ENCODE measurements around the gene CGNL1. TPM values are rescaled to one million over a fixed set of nuclear protein-coding genes. Genes with fewer than 3 reads are reported as not detected.

CGNL1 gene
- polyA plus RNA-seq: 10 to 100 TPM in 1 of 2 donors, 1 to 10 TPM in 1; 6.7 to 16.8 TPM

- H3K4me3 ChIP-seq (ENCODE audit: low read depth in 1 of 2, low read length in 2 of 2): peak within 1 kb of the TSS; percentile 62 to 66
- H3K27me3 ChIP-seq (ENCODE audit: control insufficient read depth in 1 of 2, insufficient read depth in 2 of 2, low read length in 2 of 2): no peaks in the 10 kb centered on the region
- peak within 1 kb of the TSS; percentile 1 to 38 for H3K27ac ChIP-seq (ENCODE audit: low read depth in 2 of 2, low read length in 1 of 2)
- H3K36me3 ChIP-seq (ENCODE audit: control insufficient read depth in 2 of 2, insufficient read depth in 2 of 2, low read length in 1 of 2): no peaks in the 10 kb centered on the region
- 20 to 37% methylated on average over 36 to 76 of the region's 76 CpGs for WGBS, 2 donors
- H3K4me1 ChIP-seq (ENCODE audit: control insufficient read depth in 2 of 2, insufficient read depth in 2 of 2, low read length in 1 of 2): peaks cover 0 to 4% of the 10 kb centered on the region in 2 donors
- H3K9me3 ChIP-seq (ENCODE audit: control insufficient read depth in 2 of 2, insufficient read depth in 1 of 2, low read depth in 1 of 2, low read length in 1 of 2): no peaks in the 10 kb centered on the region
These were observed at the start of gene CGNL1 for GRCh38 chr15:57375827-57376695. TSS of gene CGNL1 (plus strand) at chr15:57376505. CDS start at chr15:57438000, 61,495 bp downstream.

- Histone ChIP-seq H3K27ac (ENCODE audit: low read depth in 2 of 2, low read length in 1 of 2) (no peak overlapping the region), H3K4me1 (ENCODE audit: control insufficient read depth in 2 of 2, insufficient read depth in 2 of 2, low read length in 1 of 2) (peaks cover 0 to 2% of the 10 kb centered on the region in 2 donors), H3K27me3 (ENCODE audit: control insufficient read depth in 1 of 2, insufficient read depth in 2 of 2, low read length in 2 of 2) (no peaks in the 10 kb centered on the region), H3K9me3 (ENCODE audit: control insufficient read depth in 2 of 2, insufficient read depth in 1 of 2, low read depth in 1 of 2, low read length in 1 of 2) (no peaks in the 10 kb centered on the region), H3K4me3 (ENCODE audit: low read depth in 1 of 2, low read length in 2 of 2) (no peak overlapping the region), H3K36me3 (ENCODE audit: control insufficient read depth in 2 of 2, insufficient read depth in 2 of 2, low read length in 1 of 2) (no peaks in the 10 kb centered on the region)
- WGBS, 2 donors: 81 to 84% methylated on average over 11 of the region's 11 CpGs
These were observed 48.3 kb upstream of the CGNL1 start for GRCh38 chr15:57327985-57328471.

- no peaks in the 10 kb centered on the region for H3K9me3 ChIP-seq (ENCODE audit: control insufficient read depth in 2 of 2, insufficient read depth in 1 of 2, low read depth in 1 of 2, low read length in 1 of 2)
- H3K36me3 ChIP-seq (ENCODE audit: control insufficient read depth in 2 of 2, insufficient read depth in 2 of 2, low read length in 1 of 2): no peaks in the 10 kb centered on the region
- peaks cover 0 to 2% of the 10 kb centered on the region in 2 donors for H3K4me1 ChIP-seq (ENCODE audit: control insufficient read depth in 2 of 2, insufficient read depth in 2 of 2, low read length in 1 of 2)
- no peak overlapping the region for H3K4me3 ChIP-seq (ENCODE audit: low read depth in 1 of 2, low read length in 2 of 2)
- WGBS, 2 donors: 91 to 96% methylated on average over 8 of the region's 8 CpGs
- H3K27ac ChIP-seq (ENCODE audit: low read depth in 2 of 2, low read length in 1 of 2): no peak overlapping the region
- H3K27me3 ChIP-seq (ENCODE audit: control insufficient read depth in 1 of 2, insufficient read depth in 2 of 2, low read length in 2 of 2): no peaks in the 10 kb centered on the region
These were observed 47.8 kb upstream of the CGNL1 start for GRCh38 chr15:57328479-57328878.

GRCh38 chr15:57328897-57329296, 47.4 kb upstream of the CGNL1 start:
- 70 to 72% methylated on average over 5 of the region's 5 CpGs for WGBS, 2 donors

GRCh38 chr15:57329582-57330367, 46.5 kb upstream of the CGNL1 start:
- Histone ChIP-seq H3K27ac (ENCODE audit: low read depth in 2 of 2, low read length in 1 of 2) (no peak overlapping the region), H3K9me3 (ENCODE audit: control insufficient read depth in 2 of 2, insufficient read depth in 1 of 2, low read depth in 1 of 2, low read length in 1 of 2) (no peaks in the 10 kb centered on the region), H3K4me3 (ENCODE audit: low read depth in 1 of 2, low read length in 2 of 2) (no peak overlapping the region), H3K4me1 (ENCODE audit: control insufficient read depth in 2 of 2, insufficient read depth in 2 of 2, low read length in 1 of 2) (peaks cover 0 to 5% of the 10 kb centered on the region in 2 donors), H3K27me3 (ENCODE audit: control insufficient read depth in 1 of 2, insufficient read depth in 2 of 2, low read length in 2 of 2) (no peaks in the 10 kb centered on the region), H3K36me3 (ENCODE audit: control insufficient read depth in 2 of 2, insufficient read depth in 2 of 2, low read length in 1 of 2) (no peaks in the 10 kb centered on the region)
- 73 to 83% methylated on average over 13 of the region's 13 CpGs for WGBS, 2 donors

More at GRCh38 chr15:57328897-57329296, 47.4 kb upstream of the CGNL1 start:
- Histone ChIP-seq H3K4me3 (ENCODE audit: low read depth in 1 of 2, low read length in 2 of 2) (no peak overlapping the region), H3K9me3 (ENCODE audit: control insufficient read depth in 2 of 2, insufficient read depth in 1 of 2, low read depth in 1 of 2, low read length in 1 of 2) (no peaks in the 10 kb centered on the region), H3K36me3 (ENCODE audit: control insufficient read depth in 2 of 2, insufficient read depth in 2 of 2, low read length in 1 of 2) (no peaks in the 10 kb centered on the region), H3K4me1 (ENCODE audit: control insufficient read depth in 2 of 2, insufficient read depth in 2 of 2, low read length in 1 of 2) (peaks cover 0 to 2% of the 10 kb centered on the region in 2 donors), H3K27ac (ENCODE audit: low read depth in 2 of 2, low read length in 1 of 2) (no peak overlapping the region), H3K27me3 (ENCODE audit: control insufficient read depth in 1 of 2, insufficient read depth in 2 of 2, low read length in 2 of 2) (no peaks in the 10 kb centered on the region)

GRCh38 chr15:57330619-57331340, 45.5 kb upstream of the CGNL1 start:
- Histone ChIP-seq H3K36me3 (ENCODE audit: control insufficient read depth in 2 of 2, insufficient read depth in 2 of 2, low read length in 1 of 2) (no peaks in the 10 kb centered on the region), H3K4me3 (ENCODE audit: low read depth in 1 of 2, low read length in 2 of 2) (no peak overlapping the region), H3K27ac (ENCODE audit: low read depth in 2 of 2, low read length in 1 of 2) (no peak overlapping the region), H3K4me1 (ENCODE audit: control insufficient read depth in 2 of 2, insufficient read depth in 2 of 2, low read length in 1 of 2) (peaks cover 0 to 5% of the 10 kb centered on the region in 2 donors), H3K9me3 (ENCODE audit: control insufficient read depth in 2 of 2, insufficient read depth in 1 of 2, low read depth in 1 of 2, low read length in 1 of 2) (no peaks in the 10 kb centered on the region), H3K27me3 (ENCODE audit: control insufficient read depth in 1 of 2, insufficient read depth in 2 of 2, low read length in 2 of 2) (no peaks in the 10 kb centered on the region)
- WGBS, 2 donors: 79 to 82% methylated on average over 14 of the region's 14 CpGs

- no peak overlapping the region for H3K4me3 ChIP-seq (ENCODE audit: low read depth in 1 of 2, low read length in 2 of 2)
- H3K4me1 ChIP-seq (ENCODE audit: control insufficient read depth in 2 of 2, insufficient read depth in 2 of 2, low read length in 1 of 2): peaks cover 0 to 5% of the 10 kb centered on the region in 2 donors
- H3K27ac ChIP-seq (ENCODE audit: low read depth in 2 of 2, low read length in 1 of 2): no peak overlapping the region
- no peaks in the 10 kb centered on the region for H3K27me3 ChIP-seq (ENCODE audit: control insufficient read depth in 1 of 2, insufficient read depth in 2 of 2, low read length in 2 of 2)
- H3K9me3 ChIP-seq (ENCODE audit: control insufficient read depth in 2 of 2, insufficient read depth in 1 of 2, low read depth in 1 of 2, low read length in 1 of 2): no peaks in the 10 kb centered on the region
- H3K36me3 ChIP-seq (ENCODE audit: control insufficient read depth in 2 of 2, insufficient read depth in 2 of 2, low read length in 1 of 2): no peaks in the 10 kb centered on the region
- 84 to 89% methylated on average over 8 of the region's 8 CpGs for WGBS, 2 donors
These were observed 44.0 kb upstream of the CGNL1 start for GRCh38 chr15:57332326-57332725.

GRCh38 chr15:57333487-57333886, 42.8 kb upstream of the CGNL1 start:
- Histone ChIP-seq H3K4me1 (ENCODE audit: control insufficient read depth in 2 of 2, insufficient read depth in 2 of 2, low read length in 1 of 2) (peaks cover 0 to 3% of the 10 kb centered on the region in 2 donors), H3K4me3 (ENCODE audit: low read depth in 1 of 2, low read length in 2 of 2) (no peak overlapping the region), H3K9me3 (ENCODE audit: control insufficient read depth in 2 of 2, insufficient read depth in 1 of 2, low read depth in 1 of 2, low read length in 1 of 2) (no peaks in the 10 kb centered on the region), H3K27ac (ENCODE audit: low read depth in 2 of 2, low read length in 1 of 2) (no peak overlapping the region), H3K36me3 (ENCODE audit: control insufficient read depth in 2 of 2, insufficient read depth in 2 of 2, low read length in 1 of 2) (no peaks in the 10 kb centered on the region), H3K27me3 (ENCODE audit: control insufficient read depth in 1 of 2, insufficient read depth in 2 of 2, low read length in 2 of 2) (no peaks in the 10 kb centered on the region)
- 80 to 86% methylated on average over 4 of the region's 4 CpGs for WGBS, 2 donors

GRCh38 chr15:57334257-57334656, 42.0 kb upstream of the CGNL1 start:
- WGBS, 2 donors: 52 to 67% methylated on average over 12 of the region's 12 CpGs
- H3K4me1 ChIP-seq (ENCODE audit: control insufficient read depth in 2 of 2, insufficient read depth in 2 of 2, low read length in 1 of 2): peaks cover 0 to 3% of the 10 kb centered on the region in 2 donors
- no peaks in the 10 kb centered on the region for H3K9me3 ChIP-seq (ENCODE audit: control insufficient read depth in 2 of 2, insufficient read depth in 1 of 2, low read depth in 1 of 2, low read length in 1 of 2)
- H3K27me3 ChIP-seq (ENCODE audit: control insufficient read depth in 1 of 2, insufficient read depth in 2 of 2, low read length in 2 of 2): no peaks in the 10 kb centered on the region
- no peaks in the 10 kb centered on the region for H3K36me3 ChIP-seq (ENCODE audit: control insufficient read depth in 2 of 2, insufficient read depth in 2 of 2, low read length in 1 of 2)
- H3K4me3 ChIP-seq (ENCODE audit: low read depth in 1 of 2, low read length in 2 of 2): no peak overlapping the region
- no peak overlapping the region for H3K27ac ChIP-seq (ENCODE audit: low read depth in 2 of 2, low read length in 1 of 2)

Measured in esophagus (tissue), 2 donors.